ENCODE results near the gene CABS1.

GRCh38 chr4:70297576-70297975 is 37.2 kb upstream of the CABS1 start:
- no peak for TF ChIP-seq POLR2AphosphoS5 (IDR thresholded peaks at IDR 0.05; ENCODE audit: low read depth, low read length)
- TF ChIP-seq TAF1 (IDR thresholded peaks at IDR 0.05; ENCODE audit: borderline replicate concordance, insufficient read depth, low read length), result no peak
- no peak for TF ChIP-seq SIN3A (IDR thresholded peaks at IDR 0.05; ENCODE audit: borderline replicate concordance, insufficient read depth, low read length)
- TF ChIP-seq, protein P1, sequence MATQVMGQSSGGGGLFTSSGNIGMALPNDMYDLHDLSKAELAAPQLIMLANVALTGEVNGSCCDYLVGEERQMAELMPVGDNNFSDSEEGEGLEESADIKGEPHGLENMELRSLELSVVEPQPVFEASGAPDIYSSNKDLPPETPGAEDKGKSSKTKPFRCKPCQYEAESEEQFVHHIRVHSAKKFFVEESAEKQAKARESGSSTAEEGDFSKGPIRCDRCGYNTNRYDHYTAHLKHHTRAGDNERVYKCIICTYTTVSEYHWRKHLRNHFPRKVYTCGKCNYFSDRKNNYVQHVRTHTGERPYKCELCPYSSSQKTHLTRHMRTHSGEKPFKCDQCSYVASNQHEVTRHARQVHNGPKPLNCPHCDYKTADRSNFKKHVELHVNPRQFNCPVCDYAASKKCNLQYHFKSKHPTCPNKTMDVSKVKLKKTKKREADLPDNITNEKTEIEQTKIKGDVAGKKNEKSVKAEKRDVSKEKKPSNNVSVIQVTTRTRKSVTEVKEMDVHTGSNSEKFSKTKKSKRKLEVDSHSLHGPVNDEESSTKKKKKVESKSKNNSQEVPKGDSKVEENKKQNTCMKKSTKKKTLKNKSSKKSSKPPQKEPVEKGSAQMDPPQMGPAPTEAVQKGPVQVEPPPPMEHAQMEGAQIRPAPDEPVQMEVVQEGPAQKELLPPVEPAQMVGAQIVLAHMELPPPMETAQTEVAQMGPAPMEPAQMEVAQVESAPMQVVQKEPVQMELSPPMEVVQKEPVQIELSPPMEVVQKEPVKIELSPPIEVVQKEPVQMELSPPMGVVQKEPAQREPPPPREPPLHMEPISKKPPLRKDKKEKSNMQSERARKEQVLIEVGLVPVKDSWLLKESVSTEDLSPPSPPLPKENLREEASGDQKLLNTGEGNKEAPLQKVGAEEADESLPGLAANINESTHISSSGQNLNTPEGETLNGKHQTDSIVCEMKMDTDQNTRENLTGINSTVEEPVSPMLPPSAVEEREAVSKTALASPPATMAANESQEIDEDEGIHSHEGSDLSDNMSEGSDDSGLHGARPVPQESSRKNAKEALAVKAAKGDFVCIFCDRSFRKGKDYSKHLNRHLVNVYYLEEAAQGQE (IDR thresholded peaks at IDR 0.05; ENCODE audit: insufficient read depth in 1 of 2, low read depth in 2 of 2, low read length in 2 of 2), result no peak
